Myocyte (in vitro differentiated cells): Measurements from ENCODE around the gene EVC2. TPM values are rescaled to one million over a fixed set of nuclear protein-coding genes. Genes with fewer than 3 reads are reported as not detected.

ENCODE experiments used
- DNase-seq: peaks from one replicate; pipeline ENCODE4 v3.0.0-alpha.2; 2012; ENCODE audit warnings: low read depth
- polyA plus RNA-seq: library from polyadenylated mRNA; unstranded; fragments of >200 nt; gene quantifications from one replicate; pipeline ENCODE4 v1.2.1, GENCODE V29; 2012; ENCODE audit warnings: missing spikeins
- total RNA-seq: library from RNA; depleted of rRNA; stranded (reverse); fragments of >200 nt; gene quantifications from 2 replicates; pipeline ENCODE4 v1.2.3, GENCODE V29; 2014

Gene EVC2, protein sequence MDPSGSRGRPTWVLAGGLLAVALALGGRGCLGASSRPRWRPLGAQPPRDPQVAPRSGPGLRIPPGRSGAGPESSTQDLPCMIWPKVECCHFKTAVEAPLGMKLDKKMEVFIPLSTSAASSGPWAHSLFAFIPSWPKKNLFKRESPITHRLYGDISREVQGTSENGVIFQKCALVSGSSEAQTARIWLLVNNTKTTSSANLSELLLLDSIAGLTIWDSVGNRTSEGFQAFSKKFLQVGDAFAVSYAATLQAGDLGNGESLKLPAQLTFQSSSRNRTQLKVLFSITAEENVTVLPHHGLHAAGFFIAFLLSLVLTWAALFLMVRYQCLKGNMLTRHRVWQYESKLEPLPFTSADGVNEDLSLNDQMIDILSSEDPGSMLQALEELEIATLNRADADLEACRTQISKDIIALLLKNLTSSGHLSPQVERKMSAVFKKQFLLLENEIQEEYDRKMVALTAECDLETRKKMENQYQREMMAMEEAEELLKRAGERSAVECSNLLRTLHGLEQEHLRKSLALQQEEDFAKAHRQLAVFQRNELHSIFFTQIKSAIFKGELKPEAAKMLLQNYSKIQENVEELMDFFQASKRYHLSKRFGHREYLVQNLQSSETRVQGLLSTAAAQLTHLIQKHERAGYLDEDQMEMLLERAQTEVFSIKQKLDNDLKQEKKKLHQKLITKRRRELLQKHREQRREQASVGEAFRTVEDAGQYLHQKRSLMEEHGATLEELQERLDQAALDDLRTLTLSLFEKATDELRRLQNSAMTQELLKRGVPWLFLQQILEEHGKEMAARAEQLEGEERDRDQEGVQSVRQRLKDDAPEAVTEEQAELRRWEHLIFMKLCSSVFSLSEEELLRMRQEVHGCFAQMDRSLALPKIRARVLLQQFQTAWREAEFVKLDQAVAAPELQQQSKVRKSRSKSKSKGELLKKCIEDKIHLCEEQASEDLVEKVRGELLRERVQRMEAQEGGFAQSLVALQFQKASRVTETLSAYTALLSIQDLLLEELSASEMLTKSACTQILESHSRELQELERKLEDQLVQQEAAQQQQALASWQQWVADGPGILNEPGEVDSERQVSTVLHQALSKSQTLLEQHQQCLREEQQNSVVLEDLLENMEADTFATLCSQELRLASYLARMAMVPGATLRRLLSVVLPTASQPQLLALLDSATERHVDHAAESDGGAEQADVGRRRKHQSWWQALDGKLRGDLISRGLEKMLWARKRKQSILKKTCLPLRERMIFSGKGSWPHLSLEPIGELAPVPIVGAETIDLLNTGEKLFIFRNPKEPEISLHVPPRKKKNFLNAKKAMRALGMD
- 10.8 and 11.6 TPM in 2 replicates for total RNA-seq
- polyA plus RNA-seq = 7.0 TPM

DNA sequence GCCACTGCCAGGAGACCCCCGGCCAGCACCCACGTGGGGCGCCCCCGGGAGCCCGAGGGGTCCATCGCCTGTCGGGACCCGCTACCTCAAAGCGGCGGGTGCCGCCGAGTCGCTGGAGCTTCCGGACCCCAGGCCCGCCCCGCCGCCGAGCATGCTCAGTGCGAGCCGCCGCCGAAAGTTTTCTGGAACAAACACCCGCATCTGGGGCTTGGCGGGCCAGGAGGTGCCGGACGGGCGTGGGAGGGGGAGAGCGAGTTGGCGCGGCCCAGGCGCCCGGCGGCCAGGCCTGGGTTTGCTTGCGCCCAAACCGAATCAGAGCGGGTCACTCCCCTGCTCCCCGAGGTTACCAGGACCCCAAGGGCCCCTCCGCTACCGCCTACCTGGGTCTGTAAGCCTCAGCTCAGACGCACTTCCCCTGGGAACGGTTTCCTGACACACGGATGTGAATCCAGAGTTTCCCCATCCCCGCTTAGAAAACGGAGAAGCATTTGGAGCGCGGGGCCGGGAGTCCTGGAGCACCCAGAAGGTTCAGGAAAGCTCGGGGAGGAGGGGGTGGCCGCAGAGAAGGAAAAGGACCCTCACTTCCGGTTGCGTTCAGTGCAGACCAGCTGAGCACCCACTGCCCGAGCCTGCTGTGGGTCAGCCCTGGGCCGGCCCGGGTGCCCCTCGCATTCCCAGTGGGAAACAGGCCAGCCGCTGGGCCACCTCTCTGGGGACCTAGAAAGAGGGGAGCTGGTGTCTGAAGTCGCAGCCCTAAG, at the start of gene EVC2:
Gene EVC2, minus strand, starts transcription at position 111 of the 758 bp plus-strand sequence. Its CDS starts 46 bp downstream, at position 65.
- peak; percentile 77 for DNase-seq

DNA sequence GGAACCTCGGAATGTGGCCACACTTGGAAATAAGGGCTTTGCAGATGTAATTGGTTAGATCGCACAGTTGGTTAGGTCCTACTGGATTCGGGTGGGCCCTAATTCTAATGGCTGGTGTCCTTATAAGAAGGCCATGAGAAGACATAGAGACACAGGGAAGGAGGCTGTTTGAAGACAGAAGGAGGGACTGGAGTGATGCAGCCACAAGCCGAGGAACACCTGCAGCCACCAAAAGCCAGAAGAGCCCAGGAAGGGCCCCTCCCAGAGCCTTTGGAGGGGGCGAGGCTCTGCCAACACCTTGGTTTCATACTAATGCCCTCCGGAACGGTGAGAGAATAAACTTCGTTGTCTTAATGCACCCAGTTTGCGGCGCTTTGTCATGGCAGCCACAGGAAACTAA, 49.6 kb upstream of the EVC2 start:
- no peak for DNase-seq

GRCh38 chr4:5757536-5757935, 49.2 kb upstream of the EVC2 start:
- no peak for DNase-seq

GRCh38 chr4:5757091-5757490, 48.7 kb upstream of the EVC2 start:
- no peak for DNase-seq

GRCh38 chr4:5756271-5756670, 47.9 kb upstream of the EVC2 start:
- DNase-seq = no peak

GRCh38 chr4:5755679-5756078, 47.3 kb upstream of the EVC2 start:
- no peak for DNase-seq

DNA sequence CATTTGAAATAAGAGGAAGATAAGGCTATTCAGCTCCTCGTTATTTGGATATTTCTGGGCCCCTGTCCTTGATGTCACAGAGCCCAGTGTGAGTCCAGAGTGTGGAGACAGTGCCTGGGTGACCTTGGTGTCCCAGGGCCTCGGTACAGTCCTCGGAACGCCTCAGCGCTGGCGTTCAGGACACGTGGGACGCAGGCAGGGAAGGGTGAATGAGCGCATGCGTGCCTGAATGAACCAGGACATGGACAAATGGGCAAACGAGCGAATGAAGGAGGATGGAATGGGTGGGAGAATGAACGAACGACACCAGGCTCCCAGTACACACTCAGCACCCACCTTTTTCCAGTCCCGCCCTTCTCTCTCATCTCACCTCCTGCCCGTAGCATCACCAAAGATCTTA, 46.8 kb upstream of the EVC2 start:
- no peak for DNase-seq

DNA sequence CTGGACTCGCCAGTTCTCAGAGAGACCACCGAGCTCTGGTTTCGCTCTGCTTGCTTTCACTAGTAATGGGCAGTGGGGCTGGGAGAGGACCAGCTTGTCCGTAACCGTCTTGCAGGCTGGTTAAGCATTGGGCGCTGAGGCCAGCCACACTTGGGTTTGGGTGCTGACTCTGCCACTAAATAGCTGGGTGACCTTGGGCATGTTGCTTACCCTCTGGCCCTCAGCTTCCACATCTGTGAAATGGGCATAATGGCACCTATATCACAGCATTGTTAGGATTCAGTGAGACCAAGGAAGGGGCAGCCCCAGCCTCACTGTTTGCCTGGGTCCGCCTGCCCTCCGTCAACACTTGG, 46.1 kb upstream of the EVC2 start:
- DNase-seq = no peak

DNA sequence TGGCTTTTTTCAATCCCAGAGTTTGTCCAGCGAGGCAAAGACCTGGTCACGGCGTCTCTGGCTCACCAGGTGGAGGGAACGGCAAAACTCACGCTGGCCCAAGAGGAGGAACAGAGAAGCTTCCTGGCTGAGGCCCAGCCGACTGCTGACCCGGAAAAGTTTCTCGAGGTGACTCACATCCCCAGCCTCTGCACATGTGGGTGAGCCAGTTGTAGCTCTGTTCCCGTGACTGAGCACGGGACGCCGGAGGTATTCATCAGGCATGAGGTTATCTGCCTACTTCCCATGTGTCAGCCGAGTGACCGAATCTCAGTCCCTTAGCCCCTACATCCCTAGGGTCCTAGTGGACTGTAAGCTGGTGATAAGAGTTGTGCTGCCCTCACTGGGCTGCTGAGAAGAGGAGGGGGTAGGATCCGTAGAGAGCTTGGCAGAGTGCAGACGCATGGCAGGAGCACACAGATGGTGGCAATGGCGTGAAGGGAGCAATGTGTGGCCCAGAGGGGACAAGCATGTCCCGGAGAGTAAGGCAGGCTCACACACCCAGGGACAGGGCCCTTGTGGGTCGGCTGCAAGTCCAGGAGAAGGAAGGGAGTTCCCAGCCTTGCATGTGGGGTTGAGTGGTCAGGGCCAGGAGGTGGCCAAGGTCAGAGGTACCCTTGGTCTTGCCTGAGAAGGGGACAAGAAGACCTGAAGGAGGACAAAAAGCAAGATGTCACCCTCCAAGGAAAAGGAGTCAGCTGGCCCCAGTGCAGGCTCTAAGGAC, 45.6 kb upstream of the EVC2 start:
- DNase-seq = peak; percentile 88

DNA sequence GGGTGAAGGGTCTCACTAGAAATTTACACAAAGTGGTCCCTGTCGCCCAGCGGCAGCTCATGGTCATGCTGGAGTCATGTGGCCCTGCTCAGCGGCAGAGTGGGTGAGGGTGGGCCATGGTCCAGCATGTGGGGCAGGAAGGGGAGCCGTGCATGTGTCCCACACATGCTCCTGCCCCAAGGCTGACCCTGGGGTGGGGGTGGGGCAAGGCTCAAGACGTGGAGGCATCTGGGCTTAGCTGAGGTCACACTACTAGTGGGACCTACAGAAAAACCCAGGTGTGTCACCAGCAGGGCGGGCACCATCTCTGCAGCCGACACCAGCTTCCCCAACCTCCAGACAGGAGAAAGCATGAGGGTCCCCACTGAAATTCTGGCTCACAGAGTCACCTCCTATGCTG, 45.0 kb upstream of the EVC2 start:
- DNase-seq = peak; percentile 40

DNA sequence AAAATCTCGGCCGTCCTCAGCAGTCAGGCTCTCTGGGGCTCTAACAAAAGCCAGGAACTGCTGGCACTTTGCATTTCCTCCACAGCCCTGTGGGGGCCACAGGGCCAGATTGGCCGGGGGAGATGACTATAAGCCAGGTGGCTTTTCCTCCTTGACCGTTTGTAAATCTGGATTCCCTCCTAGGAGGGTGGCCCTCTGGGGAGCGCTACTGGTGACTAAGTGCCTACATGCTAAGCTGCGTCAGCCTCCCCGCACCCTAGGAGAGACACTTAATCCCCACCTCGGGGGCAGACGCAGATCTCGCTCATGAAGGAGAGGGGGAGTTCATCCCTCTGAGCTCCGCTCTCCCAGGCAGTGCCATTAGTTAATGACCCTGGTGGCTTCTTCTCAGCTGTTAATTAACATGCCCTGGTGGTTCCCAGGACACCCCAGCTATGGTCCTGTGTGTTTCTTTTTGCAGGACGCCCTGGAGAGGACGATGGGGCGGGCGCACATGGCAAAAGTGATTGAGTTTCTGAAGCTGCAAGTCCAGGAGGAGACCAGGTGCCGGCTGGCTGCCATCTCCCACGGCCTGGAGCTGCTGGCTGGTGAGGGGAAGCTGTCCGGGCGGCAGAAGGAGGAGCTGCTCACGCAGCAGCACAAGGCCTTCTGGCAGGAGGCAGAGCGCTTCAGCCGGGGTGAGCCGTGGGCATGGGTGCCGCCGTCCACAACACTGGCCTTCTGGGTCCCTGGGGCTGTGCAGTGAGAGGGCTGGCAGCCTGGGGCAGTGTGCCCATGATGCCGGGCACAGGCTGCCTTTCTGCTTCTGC, 44.2 kb upstream of the EVC2 start:
- DNase-seq = peak; percentile 86

- DNase-seq = no peak
Observed at GRCh38 chr4:5751666-5752375, 43.5 kb upstream of the EVC2 start.

- DNase-seq = peak; percentile 96
Observed at GRCh38 chr4:5750946-5751665, 42.7 kb upstream of the EVC2 start.

DNA sequence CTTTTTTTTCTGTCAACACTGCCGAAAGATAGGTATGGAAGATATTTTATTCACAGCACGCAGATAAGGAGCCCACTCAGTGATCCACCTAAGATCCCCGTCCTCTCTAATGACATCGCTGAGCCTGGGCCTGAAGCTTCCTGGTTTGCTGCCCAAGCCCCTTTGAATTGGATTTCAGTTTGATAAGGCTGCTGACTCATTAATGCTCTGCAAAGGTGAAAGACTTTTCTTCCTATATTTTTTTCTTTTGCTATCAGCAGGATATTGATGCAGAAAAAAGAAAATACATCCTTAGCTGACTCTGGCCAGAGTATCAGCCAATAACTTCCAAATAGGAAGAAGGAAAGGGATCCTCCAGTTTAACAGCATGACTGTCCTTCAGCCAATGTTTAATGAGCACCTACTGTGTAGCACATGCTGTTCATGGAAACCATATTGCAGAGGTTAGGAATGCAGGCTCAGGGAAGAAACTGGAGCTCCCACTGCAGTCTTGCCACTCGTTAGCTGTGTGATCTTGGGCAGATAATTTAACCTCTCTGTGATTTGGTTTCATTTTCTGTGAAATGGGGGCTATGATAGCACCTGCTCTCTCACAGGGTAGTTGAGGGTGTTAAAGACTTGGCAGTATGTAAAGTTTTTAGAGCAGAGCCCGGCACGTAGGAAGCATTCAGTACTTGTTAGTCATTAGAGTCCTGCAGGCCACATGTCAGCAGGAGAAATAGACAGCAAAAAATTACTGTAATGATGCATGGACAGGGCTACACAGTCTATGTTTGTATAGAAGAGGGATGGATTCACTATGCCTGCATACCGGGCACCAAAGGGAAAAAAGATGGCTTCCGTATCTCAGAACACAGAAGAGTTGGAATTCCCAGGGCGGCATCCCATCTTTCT, 41.9 kb upstream of the EVC2 start:
- DNase-seq = peak; percentile 70

DNA sequence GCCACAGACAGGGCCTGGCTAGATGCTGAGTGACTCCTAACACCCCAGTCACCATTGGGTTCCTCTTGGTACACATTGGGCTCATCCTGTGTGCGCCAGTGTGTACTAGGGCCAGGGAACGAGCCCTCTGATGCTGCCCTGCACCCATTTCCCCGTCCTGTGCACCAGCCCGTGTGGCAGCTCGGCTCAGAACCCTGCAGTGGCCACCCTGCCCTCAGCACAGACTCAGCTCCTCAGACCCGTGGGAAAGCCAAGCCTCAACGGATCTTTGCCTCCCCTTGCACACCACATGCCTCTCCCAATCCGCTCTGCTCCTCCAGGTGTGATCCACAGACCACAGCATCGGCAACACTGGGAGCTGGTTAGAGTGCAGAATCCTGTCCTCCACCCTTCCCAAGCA, 41.2 kb upstream of the EVC2 start:
- no peak for DNase-seq

- DNase-seq = peak; percentile 93
Observed at GRCh38 chr4:5747738-5748375, 39.5 kb upstream of the EVC2 start.
